Measurements from ENCODE around the gene ITPRID1.

ITPRID1 gene

GRCh38 chr7:31642681-31643115 lies 128.8 kb downstream of the ITPRID1 start:
- DNase-seq = no peak

GRCh38 chr7:31646942-31647341 lies 133.1 kb downstream of the ITPRID1 start:
- DNase-seq = no peak

- DNase-seq = no peak
Measured at GRCh38 chr7:31647511-31647910, 133.6 kb downstream of the ITPRID1 start.

- peak; percentile 48 for DNase-seq
Measured at GRCh38 chr7:31648288-31648687, 134.4 kb downstream of the ITPRID1 start.

GRCh38 chr7:31648880-31649279 lies 135.0 kb downstream of the ITPRID1 start:
- no peak for DNase-seq

- DNase-seq = no peak
Measured at GRCh38 chr7:31651234-31652062, 137.6 kb downstream of the ITPRID1 start.

GRCh38 chr7:31652063-31652326 lies 138.1 kb downstream of the ITPRID1 start:
- DNase-seq = no peak

- DNase-seq = no peak
Measured at GRCh38 chr7:31663072-31663471, 149.2 kb downstream of the ITPRID1 start.

- DNase-seq = no peak
Measured at GRCh38 chr7:31664890-31665289, 151.0 kb downstream of the ITPRID1 start.

GRCh38 chr7:31665546-31665945 lies 151.7 kb downstream of the ITPRID1 start:
- no peak for DNase-seq

GRCh38 chr7:31669461-31669860 lies 155.6 kb downstream of the ITPRID1 start:
- no peak for DNase-seq

GRCh38 chr7:31679574-31680305 lies 165.8 kb downstream of the ITPRID1 start:
- DNase-seq = no peak

- no peak for DNase-seq
Measured at GRCh38 chr7:31683445-31684225, 169.7 kb downstream of the ITPRID1 start.

GRCh38 chr7:31687024-31687748 lies 173.3 kb downstream of the ITPRID1 start, which contains the start of gene PPP1R17:
Gene PPP1R17 (plus strand): TSS chr7:31687215. CDS start chr7:31692442, 5,227 bp downstream.
- DNase-seq = peak; percentile 19

- no peak for DNase-seq
Measured at GRCh38 chr7:31688372-31688771, 174.5 kb downstream of the ITPRID1 start.

- no peak for DNase-seq
Measured at GRCh38 chr7:31688996-31689395, 175.1 kb downstream of the ITPRID1 start.

GRCh38 chr7:31690935-31691334 lies 177.0 kb downstream of the ITPRID1 start:
- DNase-seq = no peak

- DNase-seq = no peak
Measured at GRCh38 chr7:31692451-31692850, 178.6 kb downstream of the ITPRID1 start.

GRCh38 chr7:31692871-31693270 lies 179.0 kb downstream of the ITPRID1 start:
- DNase-seq = no peak

GRCh38 chr7:31695859-31696614 lies 182.1 kb downstream of the ITPRID1 start:
- no peak for DNase-seq

GRCh38 chr7:31699050-31699449 lies 185.2 kb downstream of the ITPRID1 start:
- DNase-seq = no peak

- no peak for DNase-seq
Measured at GRCh38 chr7:31702354-31702753, 188.5 kb downstream of the ITPRID1 start.
